Heart left ventricle (tissue), 16 donors: ENCODE measurements around the gene LAYN. TPM values are rescaled to one million over a fixed set of nuclear protein-coding genes. Genes with fewer than 3 reads are reported as not detected.

ENCODE experiments used
- ATAC-seq, 4 donors: fragments of 200-7000 bp; cut with Tn5 transposase; one replicate each; pipeline ENCODE4 v1.9.1; 2020 to 2022; ENCODE audit warnings: moderate library complexity in 4 of 4, mild to moderate bottlenecking in 3 of 4, moderate number of reproducible peaks in 1 of 4
- DNase-seq, 5 donors: peaks; one replicate each; pipeline ENCODE4 v3.0.0-alpha.2; 2020
- H3K27ac ChIP-seq, 12 donors: fragments of 200-600 bp; sonication (generic) in 4 of 12; one replicate each; pipeline versions ENCODE4 v1.5.0 to v1.8.0; 2016 to 2022; ENCODE audit warnings: mild to moderate bottlenecking in 2 of 12
- H3K27me3 ChIP-seq, 9 donors: fragments of 200-600 bp; sonication (generic) in 2 of 9; one replicate each; pipeline versions ENCODE4 v1.5.1 to v1.8.0; 2016 to 2022; ENCODE audit warnings: mild to moderate bottlenecking in 3 of 9
- H3K36me3 ChIP-seq, 9 donors: fragments of 200-600 bp; sonication (generic) in 2 of 9; one replicate each; pipeline versions ENCODE4 v1.5.0 to v1.8.0; 2018 to 2022; ENCODE audit warnings: mild to moderate bottlenecking in 2 of 9
- H3K4me1 ChIP-seq, 12 donors: fragments of 200-600 bp; sonication (generic) in 4 of 12; one replicate each; pipeline versions ENCODE4 v1.5.0 to v1.8.0; 2016 to 2022; ENCODE audit warnings: mild to moderate bottlenecking in 3 of 12
- H3K4me3 ChIP-seq, 12 donors: fragments of 200-600 bp; sonication (generic) in 4 of 12; one replicate each; pipeline versions ENCODE4 v1.5.0 to v1.8.0; 2017 to 2022; ENCODE audit warnings: mild to moderate bottlenecking in 9 of 12, moderate library complexity in 4 of 12
- H3K9me3 ChIP-seq, 12 donors: fragments of 200-600 bp; sonication (generic) in 4 of 12; one replicate each; pipeline versions ENCODE4 v1.5.0 to v1.8.0; 2016 to 2022; ENCODE audit warnings: mild to moderate bottlenecking in 1 of 12
- POLR2A ChIP-seq, 2 donors: fragments of 450-650 bp; IDR thresholded peaks; one replicate each; pipeline ENCODE4 v1.6.1; 2017; ENCODE audit warnings: antibody characterized with exemption in 2 of 2, mild to moderate bottlenecking in 2 of 2, moderate library complexity in 2 of 2
- WGBS, 4 donors: extraction: QIAGEN DNeasy Blood & Tissue Kit in 2 of 4; methylation state at CpG; one replicate each; pipeline versions ENCODE4 v1.1.5 to v1.1.7; 2013 to 2018; 5-methylcytosine and 5-hydroxymethylcytosine counted together
- intact Hi-C, 10 donors: fragments of 100-400 bp; cut with DNase I; formaldehyde crosslinking; loops; one replicate each; pipeline versions ENCODE4 v1.11.1 to v1.14.2; 2022
- polyA plus RNA-seq, 2 donors: library from polyadenylated mRNA; stranded (reverse); fragments of 200-250 nt; gene quantifications; one replicate each; pipeline ENCODE4 v1.2.3, GENCODE V29; 2013
- total RNA-seq, 9 donors: library from RNA; depleted of rRNA in 2 of 9; stranded (reverse); fragments of >200 nt in 2 of 9; fragmentation: NEBNext Ultra II Directional in 3 of 9; extraction: Animal tissue kit (Norgen Biotek cat#: 25700) in 3 of 9; gene quantifications; one replicate each; pipeline versions ENCODE4 v1.1.0 to v1.2.4, GENCODE V29; 2016 to 2023
- TF ChIP-seq, protein P1 (sequence below), 12 donors: fragments of 200-600 bp; sonication (generic) in 4 of 12; IDR thresholded peaks; one replicate each; pipeline versions ENCODE4 v1.5.0 to v1.8.0; 2018 to 2022; ENCODE audit warnings: antibody characterized with exemption in 12 of 12, mild to moderate bottlenecking in 5 of 12
- donor health status: ischemic (EF 13 %, LVEDD 7.1; RV severe dilation, severe dysfunction).
- donor health status: healthy with polysubstance abuse.
- donor health status: DM: no; HTN: yes; CAD: no.
- donor health status: DM: no; HTN: no; CAD: no.
- donor health status: ischemic (EF 25% LVEDD 6.9; RV normal size, moderate dysfunction).
- donor health status: ischemic (EF 25% LVEDD 5.7; RV mildly dilated, moderate dysfunction).
- donor health status: healthy.
- donor health status: DM: yes; HTN: yes; CAD: no.
- donor health status: ischemic (EF 35%, LVEDD 5.7; RV mildly dilated, moderate dysfunction).
- donor health status: nonischemic (EF 11% LVEDD 7.7; RV severe dilation, severe dysfunction).
- donor health status: DM: yes; HTN: yes; CAD: no.
- donor health status: PGD.
- donor health status: ischemic (EF 29% LVEDD 5.4; RV normal size, mild dysfunction).
- donor health status: nonischemic (EF 23%, LVEDD 6.1; RV moderate dilation, normal function).

The LAYN gene
- total and polyA plus RNA-seq, 11 donors: 1.2 to 6.9 (median 2.8) TPM

DNA sequence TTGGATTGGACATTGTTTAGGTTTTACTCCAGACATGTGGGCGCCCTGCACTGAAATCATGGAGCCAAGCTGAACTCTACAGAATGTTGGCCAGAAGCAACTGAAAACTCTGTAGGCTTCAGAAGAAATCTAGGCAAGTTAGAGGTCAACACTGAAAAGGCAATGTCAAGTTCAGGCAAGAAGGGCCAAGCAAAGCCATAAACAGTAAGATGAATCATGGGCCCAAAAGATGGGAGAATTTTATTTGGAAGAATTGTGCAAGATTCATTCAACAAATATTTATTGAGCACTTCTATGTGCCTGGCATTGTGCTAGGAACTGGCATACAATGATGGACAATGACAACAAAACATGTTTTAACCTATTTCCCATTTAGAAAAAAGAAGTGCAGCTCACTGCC, 15.1 kb upstream of the LAYN start:
- Histone ChIP-seq H3K4me1 (no peaks in the 10 kb centered on the region), H3K27me3 (no peaks in the 10 kb centered on the region), H3K36me3 (no peaks in the 10 kb centered on the region), H3K4me3 (no peak overlapping the region), H3K9me3 (no peaks in the 10 kb centered on the region), H3K27ac (no peak overlapping the region)
- intact Hi-C loops: no loop called here
- DNase-seq (no peak), ATAC-seq (no peak)
- 96 to 100% (median 98%) methylated on average over 1 of the region's 1 CpG for WGBS, 4 donors
- TF ChIP-seq POLR2A (IDR thresholded peaks at IDR 0.05): no peak
- TF ChIP-seq, protein P1, sequence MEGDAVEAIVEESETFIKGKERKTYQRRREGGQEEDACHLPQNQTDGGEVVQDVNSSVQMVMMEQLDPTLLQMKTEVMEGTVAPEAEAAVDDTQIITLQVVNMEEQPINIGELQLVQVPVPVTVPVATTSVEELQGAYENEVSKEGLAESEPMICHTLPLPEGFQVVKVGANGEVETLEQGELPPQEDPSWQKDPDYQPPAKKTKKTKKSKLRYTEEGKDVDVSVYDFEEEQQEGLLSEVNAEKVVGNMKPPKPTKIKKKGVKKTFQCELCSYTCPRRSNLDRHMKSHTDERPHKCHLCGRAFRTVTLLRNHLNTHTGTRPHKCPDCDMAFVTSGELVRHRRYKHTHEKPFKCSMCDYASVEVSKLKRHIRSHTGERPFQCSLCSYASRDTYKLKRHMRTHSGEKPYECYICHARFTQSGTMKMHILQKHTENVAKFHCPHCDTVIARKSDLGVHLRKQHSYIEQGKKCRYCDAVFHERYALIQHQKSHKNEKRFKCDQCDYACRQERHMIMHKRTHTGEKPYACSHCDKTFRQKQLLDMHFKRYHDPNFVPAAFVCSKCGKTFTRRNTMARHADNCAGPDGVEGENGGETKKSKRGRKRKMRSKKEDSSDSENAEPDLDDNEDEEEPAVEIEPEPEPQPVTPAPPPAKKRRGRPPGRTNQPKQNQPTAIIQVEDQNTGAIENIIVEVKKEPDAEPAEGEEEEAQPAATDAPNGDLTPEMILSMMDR (IDR thresholded peaks at IDR 0.05): no peak

- 67 to 74% (median 70%) methylated on average over 1 of the region's 1 CpG for WGBS, 4 donors
- intact Hi-C loops: no loop called here
- DNase-seq (no peak), ATAC-seq (no peak)
- Histone ChIP-seq H3K4me1 (no peaks in the 10 kb centered on the region), H3K27ac (no peak overlapping the region), H3K27me3 (no peaks in the 10 kb centered on the region), H3K36me3 (no peaks in the 10 kb centered on the region), H3K4me3 (no peak overlapping the region), H3K9me3 (no peaks in the 10 kb centered on the region)
- TF ChIP-seq, protein P1 (IDR thresholded peaks at IDR 0.05): no peak
- TF ChIP-seq POLR2A (IDR thresholded peaks at IDR 0.05): no peak
Observed at GRCh38 chr11:111526501-111526900, 14.0 kb upstream of the LAYN start.

DNA sequence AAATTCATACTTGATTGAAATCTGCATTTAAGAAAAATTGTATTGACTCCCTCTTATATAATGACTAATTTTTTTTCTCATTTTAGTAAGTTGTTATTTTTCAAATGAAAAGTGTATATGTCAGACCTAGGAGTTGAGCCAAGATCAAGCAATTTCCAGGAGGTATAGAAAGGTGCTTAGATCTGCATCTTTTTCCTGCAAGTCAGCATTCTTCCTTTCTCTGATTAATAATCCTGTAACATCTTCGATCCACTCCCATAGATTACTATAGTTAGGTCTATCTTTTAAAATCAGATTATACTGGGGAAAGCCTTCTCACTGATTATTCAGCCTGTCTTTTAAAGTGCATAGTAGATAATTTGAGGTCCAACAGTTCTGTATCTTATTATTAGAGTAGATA, 13.2 kb upstream of the LAYN start:
- DNase-seq: no peak
- H3K9me3 ChIP-seq: no peaks in the 10 kb centered on the region
- H3K36me3 ChIP-seq: no peaks in the 10 kb centered on the region
- TF ChIP-seq, protein P1 (IDR thresholded peaks at IDR 0.05): no peak
- no peak for TF ChIP-seq POLR2A (IDR thresholded peaks at IDR 0.05)
- intact Hi-C loops: no loop called here
- no peak overlapping the region for H3K4me3 ChIP-seq
- H3K27ac ChIP-seq: no peak overlapping the region
- ATAC-seq: no peak
- no peaks in the 10 kb centered on the region for H3K27me3 ChIP-seq
- WGBS, 4 donors: 85 to 92% (median 87%) methylated on average over 1 of the region's 1 CpG
- no peaks in the 10 kb centered on the region for H3K4me1 ChIP-seq

DNA sequence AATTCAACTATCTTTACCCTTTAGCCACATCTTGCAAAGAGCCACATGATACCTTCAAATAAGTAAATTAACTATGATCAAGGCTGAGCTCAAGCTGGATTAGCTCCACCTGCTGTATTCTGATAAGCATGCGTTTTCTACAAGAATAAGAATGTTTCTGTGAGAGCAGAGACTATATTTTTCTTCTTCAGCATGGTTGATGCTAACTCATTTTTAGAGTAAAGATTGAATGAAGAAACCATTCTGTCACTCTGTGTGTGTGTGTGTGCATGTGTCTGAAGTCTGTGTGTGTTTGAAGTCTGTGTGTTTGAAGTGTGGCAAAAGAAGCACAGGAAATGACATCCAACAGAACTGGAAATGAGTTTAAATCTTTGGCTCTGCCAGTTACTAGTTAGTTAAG, 12.0 kb upstream of the LAYN start:
- no peaks in the 10 kb centered on the region for H3K4me1 ChIP-seq
- TF ChIP-seq POLR2A (IDR thresholded peaks at IDR 0.05): no peak
- TF ChIP-seq, protein P1 (IDR thresholded peaks at IDR 0.05): no peak
- 43 to 59% (median 57%) methylated on average over 1 of the region's 1 CpG for WGBS, 4 donors
- intact Hi-C loops: no loop called here
- no peak for ATAC-seq
- H3K27me3 ChIP-seq: peaks cover 0 to 2% (median 0%) of the 10 kb centered on the region in 9 donors
- H3K4me3 ChIP-seq: no peak overlapping the region
- no peak for DNase-seq
- no peaks in the 10 kb centered on the region for H3K9me3 ChIP-seq
- no peak overlapping the region for H3K27ac ChIP-seq
- no peaks in the 10 kb centered on the region for H3K36me3 ChIP-seq
